Left ventricle myocardium superior (tissue), 1 donor: ENCODE measurements around the gene SASH3. TPM values are rescaled to one million over a fixed set of nuclear protein-coding genes. Genes with fewer than 3 reads are reported as not detected.

Source experiments
- ATAC-seq: fragments of 200-7000 bp; cut with Tn5 transposase; one replicate; pipeline ENCODE4 v1.9.1; 2020; ENCODE audit warnings: mild to moderate bottlenecking, moderate library complexity
- DNase-seq: peaks from one replicate; pipeline ENCODE4 v3.0.0-alpha.2; 2020
- intact Hi-C: fragments of 100-400 bp; cut with micrococcal nuclease; formaldehyde crosslinking; loops from one replicate; pipeline ENCODE4 v1.11.0; 2022
- total RNA-seq: library from RNA; stranded (reverse); fragmentation: NEBNext Ultra II Directional; extraction: Animal tissue kit (Norgen Biotek cat#: 25700); gene quantifications from one replicate; pipeline ENCODE4 v1.2.1, GENCODE V29; 2021
- donor health status: DM: no; HTN: yes; CAD: no; lungs with severe emphysema.

Gene SASH3
- total RNA-seq, 1 donor from 2014 or later, result 1.8 TPM

DNA sequence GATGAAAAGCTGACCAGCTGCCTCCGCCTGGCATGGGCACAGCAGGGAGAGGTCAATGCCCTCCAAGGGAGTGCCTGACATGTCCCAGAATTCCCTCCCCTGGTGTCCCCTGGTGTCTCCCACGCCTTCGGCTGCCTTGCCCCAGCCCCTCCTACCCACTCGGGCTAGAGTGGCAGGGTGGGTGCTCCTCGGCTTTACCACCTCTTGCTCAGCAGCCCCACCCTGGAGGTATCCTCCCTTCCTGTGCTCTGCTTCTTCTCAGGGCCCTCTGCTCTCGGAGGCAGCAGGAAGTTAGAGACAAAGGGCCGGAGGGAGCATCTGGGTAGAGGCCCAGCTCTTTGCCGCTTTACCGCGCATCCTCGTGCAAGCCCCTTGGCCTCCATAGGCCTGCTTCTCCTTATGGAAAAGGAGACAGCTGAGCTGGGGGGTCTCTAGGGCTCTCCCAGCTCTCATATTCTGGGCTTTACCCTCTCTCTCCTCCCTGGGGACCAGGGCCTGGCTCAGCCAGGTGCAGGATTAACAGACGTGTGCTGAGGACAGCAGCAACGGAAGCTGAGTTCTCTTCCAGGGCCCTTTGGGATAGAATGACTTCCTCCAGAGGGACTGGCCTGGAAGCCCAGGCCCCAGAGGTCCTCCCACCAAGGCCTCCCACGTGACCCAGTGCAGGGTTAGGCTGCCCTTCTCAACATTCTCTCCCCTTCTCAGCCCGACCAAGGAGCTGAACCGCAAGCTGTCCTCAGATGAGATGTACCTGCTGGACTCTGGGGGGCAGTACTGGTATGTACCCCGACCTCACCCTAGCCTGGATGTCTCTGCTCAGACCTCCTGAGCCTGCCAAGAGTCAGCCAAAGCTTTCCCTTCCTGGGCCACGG is 23.7 kb upstream of the SASH3 start:
- ATAC-seq, result peak; percentile 12
- intact Hi-C loops, result no loop called here
- DNase-seq, result no peak

DNA sequence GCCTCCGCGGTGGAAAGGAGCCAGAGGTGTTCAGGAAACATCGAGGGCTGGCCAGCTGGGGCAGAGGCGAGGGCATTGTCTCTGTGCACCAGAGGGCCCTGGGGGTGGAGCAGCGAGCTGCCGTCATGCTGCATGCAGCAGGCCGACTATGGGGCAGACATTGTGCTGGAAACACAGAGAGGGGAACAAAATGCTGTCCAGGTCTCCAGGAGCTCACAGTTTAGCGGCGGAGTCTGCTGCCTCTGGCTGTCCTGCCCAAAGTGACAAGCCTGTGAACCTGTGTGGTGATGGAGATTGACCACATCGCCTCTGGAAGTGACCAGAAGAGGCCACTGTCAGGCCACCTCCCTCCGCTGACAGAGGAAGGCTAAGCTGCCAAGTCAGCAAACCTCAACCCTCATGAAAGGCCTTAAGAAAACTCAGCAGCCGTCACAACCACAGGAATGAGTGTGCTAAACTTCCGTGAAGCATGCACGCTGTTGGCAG is 20.1 kb upstream of the SASH3 start:
- intact Hi-C loops, result no loop called here
- peak; percentile 62 for DNase-seq
- peak; percentile 75 for ATAC-seq

DNA sequence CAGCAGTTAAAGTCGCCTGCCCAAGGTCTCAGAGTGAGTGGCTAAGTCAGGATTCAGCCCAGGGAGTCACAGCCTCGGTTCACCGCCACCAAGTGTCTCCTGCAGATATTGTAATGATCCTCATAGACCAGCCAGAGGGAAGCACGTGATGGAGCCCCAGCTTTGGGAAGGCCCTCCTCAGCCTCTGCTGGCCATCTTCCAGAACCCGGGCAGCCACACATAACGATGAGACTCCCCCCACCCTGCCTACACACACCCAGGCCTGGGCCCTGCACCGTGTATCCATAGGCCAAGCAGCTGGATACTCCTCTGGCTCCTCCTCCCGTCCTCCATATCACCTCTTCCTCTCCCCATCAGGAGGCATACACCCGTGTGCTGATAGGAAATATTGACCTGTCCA is 19.6 kb upstream of the SASH3 start:
- DNase-seq (no peak), ATAC-seq (no peak)
- intact Hi-C loops, result no loop called here

DNA sequence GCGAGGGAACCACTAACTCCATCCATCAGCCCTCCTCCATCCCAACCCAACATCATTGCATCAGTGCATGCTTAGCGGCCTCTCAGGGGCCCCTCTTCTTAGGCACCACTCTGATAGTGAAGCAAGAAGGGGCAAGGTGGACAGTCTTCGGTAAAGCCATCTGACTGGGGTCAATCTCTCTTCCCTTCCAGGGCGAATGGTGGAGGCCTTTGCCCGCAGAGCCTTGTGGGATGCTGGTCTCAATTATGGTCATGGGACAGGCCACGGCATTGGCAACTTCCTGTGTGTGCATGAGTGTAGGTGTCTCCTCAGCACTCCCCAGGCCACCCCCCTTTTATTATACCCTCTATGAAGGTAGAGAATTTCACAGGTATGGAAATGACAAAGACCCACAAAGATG is 18.8 kb upstream of the SASH3 start:
- ATAC-seq, result no peak
- intact Hi-C loops, result no loop called here
- no peak for DNase-seq

DNA sequence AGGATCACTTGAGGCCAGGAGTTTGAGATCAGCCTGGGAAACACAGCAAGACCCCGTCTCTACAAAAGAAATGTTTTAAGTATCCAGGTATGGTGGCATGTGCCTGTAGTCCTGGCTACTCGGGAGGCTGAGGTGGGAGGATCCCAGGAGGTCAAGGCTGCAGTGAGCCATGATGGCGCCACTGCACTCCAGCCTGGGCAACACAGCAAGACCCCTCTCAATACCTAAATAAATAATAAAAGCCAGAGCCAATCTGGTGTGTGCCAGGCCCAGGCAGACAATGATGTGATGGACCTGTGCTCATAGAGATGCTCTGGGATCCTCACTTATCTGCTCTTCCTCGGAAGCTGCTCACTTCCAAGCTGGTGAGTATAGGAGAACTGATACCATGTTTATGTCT is 18.2 kb upstream of the SASH3 start:
- DNase-seq (no peak), ATAC-seq (no peak)
- intact Hi-C loops, result no loop called here

DNA sequence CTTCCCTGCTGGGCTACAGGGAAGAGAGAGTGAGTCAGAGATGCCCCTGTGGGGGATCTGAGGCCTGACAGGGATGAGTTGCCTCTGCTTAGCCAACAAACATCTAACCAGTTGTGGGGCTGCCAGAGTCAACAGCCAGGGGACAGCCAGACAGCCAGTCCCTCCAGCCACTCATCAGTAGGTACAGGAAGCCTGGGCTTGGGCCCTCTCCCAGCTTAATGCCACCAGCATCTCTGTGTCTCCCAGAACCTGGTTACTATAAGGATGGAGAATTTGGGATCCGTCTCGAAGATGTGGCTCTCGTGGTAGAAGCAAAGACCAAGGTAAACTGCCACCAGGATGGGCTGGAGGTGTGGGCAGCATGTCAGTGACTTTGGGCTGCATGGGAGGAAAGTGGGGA is 17.3 kb upstream of the SASH3 start:
- DNase-seq (no peak), ATAC-seq (no peak)
- intact Hi-C loops, result no loop called here

DNA sequence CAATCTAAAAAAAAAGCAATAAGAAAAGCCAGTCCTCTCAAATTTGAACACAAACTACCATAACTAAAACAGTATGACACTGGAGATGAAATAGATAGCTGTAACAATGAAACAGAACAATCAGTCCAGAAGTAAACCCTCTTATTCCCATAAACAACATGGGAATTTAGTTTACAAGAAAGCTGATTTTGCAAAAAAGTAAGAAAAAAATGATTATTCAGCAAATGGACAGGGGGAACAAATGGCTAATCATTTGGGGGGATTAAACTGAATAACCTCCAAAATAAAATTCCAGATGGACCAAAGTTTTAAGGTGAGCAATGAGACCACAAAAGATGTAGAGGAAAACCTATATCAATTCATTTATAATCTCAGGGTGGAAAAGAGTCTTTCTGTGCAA is 16.1 kb upstream of the SASH3 start:
- DNase-seq (no peak), ATAC-seq (no peak)
- intact Hi-C loops, result no loop called here

DNA sequence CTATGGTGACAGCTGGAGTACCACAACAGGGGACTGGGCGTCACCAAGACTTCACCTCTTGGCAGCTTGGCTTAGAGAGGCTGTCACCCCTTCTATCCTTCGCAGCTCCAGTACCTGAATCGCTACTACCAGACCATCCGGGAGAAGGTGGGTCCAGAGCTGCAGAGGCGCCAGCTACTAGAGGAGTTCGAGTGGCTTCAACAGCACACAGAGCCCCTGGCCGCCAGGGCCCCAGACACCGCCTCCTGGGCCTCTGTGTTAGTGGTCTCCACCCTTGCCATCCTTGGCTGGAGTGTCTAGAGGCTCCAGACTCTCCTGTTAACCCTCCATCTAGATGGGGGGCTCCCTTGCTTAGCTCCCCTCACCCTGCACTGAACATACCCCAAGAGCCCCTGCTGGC is 11.6 kb upstream of the SASH3 start:
- no peak for ATAC-seq
- intact Hi-C loops, result no loop called here
- no peak for DNase-seq

DNA sequence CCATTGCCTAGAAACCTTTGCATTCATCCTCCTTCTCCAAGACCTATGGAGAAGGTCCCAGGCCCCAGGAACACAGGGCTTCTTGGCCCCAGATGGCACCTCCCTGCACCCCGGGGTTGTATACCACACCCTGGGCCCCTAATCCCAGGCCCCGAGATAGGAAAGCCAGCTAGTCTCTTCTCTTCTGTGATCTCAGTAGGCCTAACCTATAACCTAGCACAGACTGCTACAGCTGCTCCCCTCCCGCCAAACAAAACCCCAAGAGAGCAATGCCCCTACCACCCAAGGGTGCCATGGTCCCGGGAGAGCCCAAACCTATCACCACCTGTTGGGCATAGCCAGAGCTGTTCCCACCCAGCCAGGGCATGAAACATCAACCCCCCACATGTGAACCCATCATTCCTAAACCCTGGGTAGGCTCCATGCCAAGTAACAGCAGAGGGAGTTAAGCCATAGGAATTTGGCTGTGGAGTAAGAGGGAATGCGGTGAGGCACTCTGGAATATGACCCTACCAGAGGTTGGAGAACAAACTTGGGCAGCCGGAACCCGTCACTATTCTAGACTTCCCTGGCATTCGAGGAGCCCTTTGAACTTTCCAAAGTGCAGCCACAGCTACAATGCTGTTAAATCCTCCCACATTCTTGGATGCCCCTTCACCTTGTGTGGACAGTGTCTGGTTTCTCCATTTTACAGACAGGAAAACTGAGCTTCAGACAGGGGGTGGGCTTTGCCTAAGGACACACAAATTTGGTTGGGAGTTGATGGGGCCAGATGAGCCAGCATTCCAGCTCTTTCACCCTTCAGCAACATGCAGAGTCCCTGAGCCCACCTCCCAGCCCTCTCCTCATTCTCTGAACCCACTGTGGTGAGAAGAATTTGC is 10.9 kb upstream of the SASH3 start:
- ATAC-seq, result no peak
- DNase-seq, result no peak
- intact Hi-C loops, result no loop called here

DNA sequence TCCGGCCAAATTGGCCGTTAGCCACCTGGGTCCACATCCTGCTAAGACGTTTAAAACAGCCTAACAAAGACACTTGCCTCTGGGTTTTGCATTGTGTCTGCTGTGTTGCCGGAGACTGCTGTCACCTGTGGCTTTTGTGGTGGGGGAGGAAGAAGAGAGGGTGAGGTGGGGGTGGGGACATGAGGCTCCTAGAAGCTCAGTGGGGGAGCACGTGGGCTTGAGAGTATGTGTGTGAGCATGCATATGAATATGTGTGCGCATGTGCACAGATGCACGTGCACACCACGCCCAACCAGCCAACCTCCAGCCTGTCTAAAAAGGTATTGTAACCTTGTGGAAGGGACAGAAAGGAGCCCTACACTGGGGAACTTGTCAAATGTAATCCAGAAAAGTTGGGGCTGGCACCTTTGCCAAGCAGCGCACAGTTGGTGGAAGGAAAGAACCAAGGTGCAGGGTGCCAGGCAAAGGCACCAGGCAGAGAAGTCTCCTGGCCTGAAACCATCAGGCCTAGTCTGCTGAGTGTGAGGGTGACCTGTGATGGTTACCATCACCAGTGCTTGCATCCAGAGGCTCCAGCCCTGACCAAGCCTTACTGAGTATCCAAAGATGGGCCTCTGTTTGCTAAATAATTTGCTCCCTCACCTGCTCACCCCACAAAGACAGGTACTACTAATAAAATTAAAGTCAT is 10.1 kb upstream of the SASH3 start:
- ATAC-seq (no peak), DNase-seq (no peak)
- intact Hi-C loops, result no loop called here

DNA sequence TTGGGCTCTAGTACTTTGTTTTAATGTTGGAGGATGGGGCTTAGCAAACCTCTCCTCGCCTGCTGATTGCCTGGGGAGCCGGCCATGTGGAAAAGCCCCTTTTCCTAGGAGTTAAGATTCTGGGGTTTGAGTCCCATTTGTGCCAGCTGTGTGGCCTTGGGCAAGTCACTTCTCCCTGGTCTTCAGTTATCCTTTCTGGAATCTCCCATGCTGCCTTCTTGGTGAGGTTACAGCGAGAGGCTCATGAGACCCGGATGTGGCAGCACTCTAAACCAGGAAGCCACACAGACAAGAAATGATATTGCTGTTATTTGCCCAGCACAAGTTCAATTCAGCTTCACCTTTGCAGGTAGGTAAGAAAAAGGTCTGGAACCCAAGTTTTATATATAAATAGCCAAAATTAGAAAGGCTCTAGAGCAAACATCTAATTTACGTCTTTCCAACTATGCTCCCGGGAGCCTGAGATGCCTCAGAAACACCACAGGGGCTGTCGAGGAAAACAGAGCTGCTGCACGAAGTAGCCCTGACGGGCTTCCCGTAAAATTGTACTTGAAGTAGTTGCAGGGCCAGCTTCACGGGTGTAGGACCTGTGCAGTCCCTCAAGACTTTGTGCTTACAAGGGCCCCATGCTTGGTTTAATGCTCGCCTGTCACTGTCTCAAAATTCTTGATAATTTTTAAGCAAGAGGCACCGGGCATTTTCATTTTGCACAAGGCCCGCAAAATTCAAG is 8.3 kb upstream of the SASH3 start:
- no peak for ATAC-seq
- no peak for DNase-seq
- intact Hi-C loops, result no loop called here

DNA sequence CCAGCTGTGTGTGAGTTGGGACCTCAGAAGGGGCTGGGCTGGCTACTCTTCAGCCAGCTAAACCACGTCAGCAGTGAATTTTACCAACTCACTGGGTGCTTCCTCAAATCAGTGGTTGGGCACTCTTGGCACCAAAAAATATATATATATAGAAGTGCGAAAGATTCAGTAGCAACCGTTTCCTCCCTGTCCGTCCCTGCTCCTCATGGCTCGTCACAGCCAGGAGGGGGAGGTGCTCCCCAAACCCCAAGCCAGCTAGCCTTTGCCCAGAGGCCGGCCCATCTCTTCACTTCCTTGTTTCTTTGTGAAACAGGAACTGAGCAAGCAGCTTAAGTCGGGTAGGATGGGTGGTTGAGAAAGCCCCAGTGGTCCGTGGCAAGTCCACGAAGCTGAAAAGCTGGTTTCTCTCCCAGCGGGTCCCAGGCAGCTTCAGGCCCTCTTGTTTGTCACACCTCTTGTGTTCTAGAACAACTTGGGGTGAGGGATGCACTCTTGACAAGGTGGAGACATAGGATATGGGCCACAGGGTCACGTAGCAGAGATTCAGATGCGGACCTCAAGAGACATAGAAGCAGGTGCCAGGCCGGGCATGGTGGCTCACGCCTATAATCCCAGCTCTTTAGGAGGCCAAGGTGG is 6.8 kb upstream of the SASH3 start:
- ATAC-seq, result peak; percentile 74
- intact Hi-C loops, result no loop called here
- DNase-seq, result peak; percentile 63

DNA sequence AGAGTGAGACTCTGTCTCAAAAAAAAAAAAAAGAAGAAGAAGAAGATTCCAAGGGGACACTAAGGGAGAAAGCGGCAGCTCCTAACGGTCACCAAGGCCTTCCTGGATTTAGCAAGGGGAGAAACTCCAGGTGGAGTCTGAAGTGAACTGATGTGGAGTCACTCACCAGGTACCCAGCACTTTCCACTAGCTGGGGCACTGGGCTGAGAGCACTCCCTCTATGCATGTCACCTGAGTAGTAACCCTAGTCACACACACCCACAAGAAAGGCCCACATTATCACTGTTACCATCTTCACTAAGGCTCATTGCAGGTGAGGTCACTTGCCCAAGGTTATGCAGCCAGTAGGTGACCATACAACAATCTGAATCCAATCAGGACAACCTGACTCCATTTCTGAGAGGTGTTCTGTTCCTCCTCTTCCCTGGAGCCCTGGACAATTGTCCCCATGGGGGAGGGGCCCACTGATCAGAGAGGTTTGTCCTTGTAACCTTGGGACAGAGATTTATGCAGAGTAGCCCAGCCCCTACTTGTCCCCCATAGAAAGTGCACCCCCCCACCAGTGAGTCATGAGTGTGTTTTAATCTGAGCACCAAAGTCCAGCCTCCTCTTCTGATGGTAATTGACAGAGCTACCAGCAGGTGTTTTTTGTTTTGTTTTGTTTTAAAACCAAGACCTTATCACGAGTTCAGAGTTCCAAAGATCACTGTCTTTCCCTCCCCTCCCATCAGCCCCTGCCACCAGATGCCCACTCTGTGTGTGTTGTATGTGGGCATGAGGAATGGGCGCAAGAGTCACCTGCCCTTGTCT is 5.9 kb upstream of the SASH3 start:
- ATAC-seq, result no peak
- DNase-seq, result no peak
- intact Hi-C loops, result no loop called here

DNA sequence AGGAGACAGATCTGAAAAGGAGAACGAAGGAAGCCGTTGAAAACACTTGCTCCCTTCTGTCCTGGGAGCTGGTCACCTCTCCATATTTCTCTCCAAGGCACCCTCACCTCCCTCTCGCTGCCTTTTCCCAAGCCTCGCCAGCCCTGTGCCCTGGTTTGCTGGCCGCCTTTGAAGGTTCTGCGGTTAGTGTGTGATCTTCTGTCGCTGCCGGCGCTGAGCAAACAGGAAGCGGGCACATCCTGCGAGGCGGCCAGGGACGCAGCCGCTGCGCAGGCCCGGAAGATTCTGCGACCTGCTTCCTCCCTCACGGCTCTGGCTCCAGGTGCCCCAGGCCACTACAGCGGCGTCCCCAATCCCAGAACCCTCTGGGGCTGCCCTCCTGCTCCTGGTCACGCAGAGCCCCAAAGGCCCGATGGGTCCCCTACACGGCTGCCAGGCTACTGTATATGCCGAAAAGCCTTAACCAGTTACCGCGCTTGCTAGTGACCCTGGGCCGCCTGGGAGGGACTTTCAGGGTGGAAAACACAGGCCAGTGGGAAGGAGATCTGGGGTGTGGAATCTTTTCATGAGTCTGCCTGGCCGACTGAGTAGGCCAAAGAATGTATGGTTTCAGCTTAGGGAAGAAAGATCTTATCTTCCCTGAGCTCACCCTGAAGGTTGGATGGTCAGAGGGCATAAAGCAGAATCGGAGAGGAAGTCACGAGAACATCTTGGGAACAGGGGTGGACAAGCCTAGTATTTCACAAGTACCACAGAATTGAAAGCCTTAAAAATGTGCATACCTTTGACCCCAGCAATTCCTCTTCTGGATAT is 2.3 kb upstream of the SASH3 start:
- ATAC-seq, result peak; percentile 53
- intact Hi-C loops, result no loop called here
- peak; percentile 63 for DNase-seq

DNA sequence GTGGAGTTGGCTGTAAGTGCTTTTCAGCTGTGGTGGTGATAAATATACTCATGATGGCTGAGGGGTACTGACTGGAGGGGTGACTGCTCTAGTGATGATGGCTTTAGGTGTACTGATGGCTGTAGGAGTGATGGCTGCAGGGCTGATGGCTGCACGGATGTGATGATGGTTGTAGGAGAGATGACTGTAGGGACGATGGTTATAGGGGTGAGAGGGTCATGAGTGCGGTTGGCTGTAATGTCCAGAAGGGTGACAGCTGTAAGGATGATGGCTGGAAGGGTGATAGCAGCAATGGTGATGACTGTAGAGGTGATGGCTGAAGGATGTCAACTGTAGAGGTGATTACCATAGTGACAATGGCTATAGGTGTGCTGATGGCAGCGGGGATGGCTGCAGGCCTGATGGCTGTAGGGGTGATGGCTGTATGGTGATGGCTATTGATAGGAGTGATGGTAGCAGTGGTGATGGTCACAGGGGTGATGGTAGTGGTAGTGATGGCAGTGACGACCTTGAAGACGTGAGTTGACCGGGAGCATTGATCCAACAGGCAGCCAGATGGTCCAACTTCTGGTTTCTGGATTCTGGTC is 570 bp upstream of the SASH3 start:
- no peak for ATAC-seq
- DNase-seq, result no peak
- intact Hi-C loops, result no loop called here

DNA sequence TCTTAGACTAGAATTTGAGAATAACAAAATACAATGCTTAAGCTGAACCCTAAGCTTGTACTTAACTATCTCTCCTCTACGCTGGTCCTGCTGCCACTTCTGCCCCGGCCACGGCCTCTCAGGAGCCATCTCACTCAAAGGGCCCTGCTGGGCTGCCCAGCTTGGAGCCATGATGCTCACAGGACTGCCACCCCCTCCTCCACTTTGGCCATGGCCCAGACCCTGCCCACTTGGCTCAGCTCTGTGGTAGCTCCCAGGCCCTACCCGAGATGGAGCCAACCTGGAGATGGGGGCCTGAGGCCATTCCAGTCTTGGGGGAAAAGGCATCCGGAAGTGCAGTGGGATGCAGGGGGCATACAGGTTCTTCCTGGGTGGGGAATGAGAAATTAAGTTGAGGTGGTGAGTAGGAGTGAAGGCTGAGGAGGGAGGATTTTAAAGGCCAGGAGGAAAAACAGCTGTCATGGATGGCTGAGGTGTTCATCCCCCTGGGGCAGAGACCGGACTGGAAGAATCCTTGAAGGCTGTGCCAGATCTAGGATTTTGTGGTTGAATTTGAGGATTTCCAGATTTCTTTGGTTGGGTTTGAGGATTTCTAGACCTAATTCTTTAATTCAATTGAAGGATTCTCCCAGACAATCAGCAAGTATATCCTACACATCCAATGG is 824 bp downstream of the SASH3 start:
- peak; percentile 32 for DNase-seq
- ATAC-seq, result no peak
- intact Hi-C loops, result no loop called here
